ENCODE results near the gene MAGI1.

DNA sequence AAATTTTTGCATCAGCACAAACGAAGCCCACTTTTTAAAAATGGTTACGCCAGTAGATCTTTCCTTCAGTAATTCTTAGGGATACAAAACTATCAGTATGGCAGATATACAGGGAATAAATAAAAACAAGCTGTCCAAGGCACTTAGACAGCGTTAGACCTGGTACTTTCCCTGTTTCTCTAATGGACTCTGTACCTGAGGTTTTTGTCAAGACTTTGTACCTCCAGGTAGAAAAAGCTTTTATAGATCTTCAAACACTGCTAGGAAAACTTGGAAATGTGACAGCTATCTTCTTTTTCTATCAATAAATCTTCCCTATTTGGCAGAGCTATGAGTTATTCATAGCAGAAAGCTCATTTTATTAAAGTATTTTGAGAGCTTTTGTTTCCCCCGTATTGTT is 477.8 kb downstream of the MAGI1 start:
- TF ChIP-seq BHLHE40 (IDR thresholded peaks at IDR 0.05; ENCODE audit: borderline replicate concordance) (no peak), LEF1 (IDR thresholded peaks at IDR 0.05; ENCODE audit: borderline replicate concordance) (no peak), ZNF384 (IDR thresholded peaks at IDR 0.05) (no peak)
- TF ChIP-seq, protein P1, sequence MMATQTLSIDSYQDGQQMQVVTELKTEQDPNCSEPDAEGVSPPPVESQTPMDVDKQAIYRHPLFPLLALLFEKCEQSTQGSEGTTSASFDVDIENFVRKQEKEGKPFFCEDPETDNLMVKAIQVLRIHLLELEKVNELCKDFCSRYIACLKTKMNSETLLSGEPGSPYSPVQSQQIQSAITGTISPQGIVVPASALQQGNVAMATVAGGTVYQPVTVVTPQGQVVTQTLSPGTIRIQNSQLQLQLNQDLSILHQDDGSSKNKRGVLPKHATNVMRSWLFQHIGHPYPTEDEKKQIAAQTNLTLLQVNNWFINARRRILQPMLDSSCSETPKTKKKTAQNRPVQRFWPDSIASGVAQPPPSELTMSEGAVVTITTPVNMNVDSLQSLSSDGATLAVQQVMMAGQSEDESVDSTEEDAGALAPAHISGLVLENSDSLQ (IDR thresholded peaks at IDR 0.05) = no peak

Data from HEK293T (cell line).